HepG2 (cell line): ENCODE measurements around the gene CTAGE1.

Experiments used
- ATF2 ChIP-seq: sonication (generic); formaldehyde crosslinking; IDR thresholded peaks from 2 replicates; pipeline ENCODE4 v1.4.0; 2020; ENCODE audit warnings: missing genetic modification reagents
- CTCF ChIP-seq: sonication (generic); formaldehyde crosslinking; IDR thresholded peaks from 2 replicates; pipeline ENCODE4 v1.5.0; 2020; ENCODE audit warnings: mild to moderate bottlenecking, missing genetic modification reagents, moderate library complexity
- HDAC2 ChIP-seq: sonication (generic); formaldehyde crosslinking; IDR thresholded peaks from 2 replicates; pipeline ENCODE4 v1.4.0; 2020; ENCODE audit warnings: missing genetic modification reagents
- SMC3 ChIP-seq: IDR thresholded peaks from 2 replicates; pipeline ENCODE4 v1.6.1; 2011; ENCODE audit warnings: low read length, improper control_type of control experiment

GRCh38 chr18:22368021-22368420, 49.7 kb downstream of the CTAGE1 start:
- no peak for TF ChIP-seq HDAC2 (CRISPR knock-in tag)
- TF ChIP-seq SMC3 = no peak
- TF ChIP-seq CTCF = no peak
- TF ChIP-seq ATF2 (CRISPR knock-in tag) = no peak
